HG03280 (cell line): ENCODE measurements around the gene TMEM209.
"Not testable (repeated sequence)": the region's sequence is repeated elsewhere in the genome, so short reads cannot be mapped to it uniquely, and the experiment has no call there.

ENCODE experiments used
- ATAC-seq: cut with Tn5 transposase; IDR thresholded peaks from one replicate; pipeline ENCODE4 v1.9.1; 2021; ENCODE audit warnings: mild to moderate bottlenecking, moderate library complexity; ENCODE audit not compliant: unreplicated experiment

Gene TMEM209

DNA sequence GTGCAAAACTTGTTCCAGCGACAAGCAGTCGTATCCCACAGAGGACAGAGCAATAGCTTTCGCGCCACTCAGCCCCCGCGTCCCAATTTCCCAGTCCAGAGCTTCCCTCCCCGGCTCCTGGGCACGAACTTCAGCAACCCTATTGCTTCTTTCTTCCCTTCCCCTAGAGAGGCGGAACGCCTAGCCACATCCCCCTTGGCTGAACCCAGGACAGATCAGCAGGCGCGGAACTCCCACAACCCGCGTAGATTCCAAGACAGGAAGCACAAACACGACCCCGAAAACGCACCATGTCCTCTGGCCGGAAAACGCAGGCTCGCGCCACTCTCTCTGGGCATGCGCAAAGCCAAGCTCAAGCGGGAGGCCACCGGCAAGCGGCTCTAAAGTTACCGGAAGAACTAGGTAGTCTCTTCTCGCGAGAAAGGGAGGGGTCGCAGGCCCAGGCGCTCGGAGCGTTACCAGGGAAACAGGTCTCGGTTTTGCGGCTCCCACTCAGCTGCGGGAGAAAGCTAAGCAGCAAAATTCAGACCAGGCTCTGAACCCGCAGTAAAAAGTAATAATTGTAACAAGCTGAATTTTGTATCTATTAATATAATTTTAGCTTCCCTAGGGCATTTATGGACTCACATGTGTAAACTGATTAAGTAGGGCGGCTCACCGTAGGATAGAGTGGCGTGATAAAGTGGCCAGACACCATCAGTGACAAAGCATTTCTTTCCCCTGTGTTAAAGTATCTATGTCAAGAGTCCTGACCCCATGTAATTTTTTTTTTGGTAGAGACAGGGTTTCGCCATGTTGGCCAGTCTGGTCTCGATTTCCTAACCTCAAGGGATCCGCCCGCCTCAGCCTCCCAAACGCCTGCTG is at the start of gene TMEM209:
Gene TMEM209, minus strand, starts transcription at position 323 of the 864 bp plus-strand sequence. Its CDS starts 31 bp downstream, at position 292.
- ATAC-seq = peak; percentile 99

DNA sequence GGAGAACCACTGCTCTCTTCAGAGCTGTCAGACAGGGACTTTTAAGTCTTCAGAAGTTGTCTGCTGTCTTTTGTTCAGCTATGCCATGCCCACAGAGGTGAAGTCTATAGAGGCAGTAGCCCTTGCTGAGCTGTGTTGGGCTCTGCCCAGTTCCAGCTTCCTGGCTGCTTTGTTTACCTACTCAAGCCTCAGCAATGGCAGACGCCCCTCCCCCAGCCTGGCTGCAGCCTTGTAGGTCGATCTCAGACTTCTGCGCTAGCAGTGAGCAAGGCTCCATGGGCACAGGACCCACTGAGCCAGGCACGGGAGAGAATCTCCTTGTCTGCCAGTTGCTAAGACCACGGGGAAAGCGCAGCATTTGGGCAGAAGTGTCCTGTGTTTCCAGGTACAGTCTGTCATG is 49.3 kb upstream of the TMEM209 start:
- no peak for ATAC-seq

DNA sequence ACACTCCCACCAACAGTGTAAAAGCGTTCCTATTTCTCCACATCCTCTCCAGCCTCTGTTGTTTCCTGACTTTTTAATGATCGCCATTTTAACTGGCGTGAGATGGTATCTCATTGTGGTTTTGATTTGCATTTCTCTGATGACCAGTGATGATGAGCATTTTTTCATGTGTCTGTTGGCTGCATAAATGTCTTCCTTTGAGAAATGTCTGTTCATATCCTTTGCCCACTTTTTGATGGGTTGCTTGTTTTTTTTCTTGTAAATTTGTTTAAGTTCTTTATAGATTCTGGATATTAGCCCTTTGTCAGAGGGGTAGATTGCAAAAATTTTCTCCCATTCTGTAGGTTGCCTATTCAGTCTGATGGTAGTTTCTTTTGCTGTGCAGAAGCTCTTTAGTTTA is 44.4 kb upstream of the TMEM209 start:
- not testable (repeated sequence) for ATAC-seq

DNA sequence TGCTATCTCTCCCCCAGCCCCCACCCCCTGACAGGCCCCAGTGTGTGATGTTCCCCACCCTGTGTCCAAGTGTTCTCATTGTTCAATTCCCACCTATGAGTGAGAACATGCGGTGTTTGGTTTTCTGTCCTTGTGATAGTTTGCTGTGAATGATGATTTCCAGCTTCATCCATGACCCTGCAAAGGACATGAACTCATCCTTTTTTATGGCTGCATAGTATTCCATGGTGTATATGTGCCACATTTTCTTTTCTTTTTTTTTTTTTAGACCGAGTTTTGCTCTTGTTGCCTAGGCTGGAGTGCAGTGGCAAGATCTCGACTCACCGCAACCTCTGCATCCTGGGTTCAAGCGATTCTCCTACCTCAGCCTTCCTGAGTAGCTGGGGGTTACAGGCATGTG is 43.6 kb upstream of the TMEM209 start:
- not testable (repeated sequence) for ATAC-seq

DNA sequence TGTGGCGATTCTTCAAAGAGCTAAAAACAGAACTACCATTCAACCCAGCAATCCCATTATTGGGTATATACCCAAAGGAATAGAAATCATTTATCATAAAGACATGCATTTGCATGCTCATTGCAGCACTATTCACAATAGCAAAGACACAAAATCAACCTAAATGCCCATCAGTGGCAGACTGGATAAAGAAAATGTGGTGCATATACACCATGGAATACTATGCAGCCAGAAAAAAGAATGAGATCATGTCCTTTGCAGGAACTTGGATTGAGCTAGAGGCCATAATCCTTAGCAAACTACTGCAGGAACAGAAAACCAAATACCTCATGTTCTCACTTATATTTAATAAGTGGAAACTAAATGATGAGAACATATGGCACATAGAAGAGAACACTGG is 41.3 kb upstream of the TMEM209 start:
- not testable (repeated sequence) for ATAC-seq

DNA sequence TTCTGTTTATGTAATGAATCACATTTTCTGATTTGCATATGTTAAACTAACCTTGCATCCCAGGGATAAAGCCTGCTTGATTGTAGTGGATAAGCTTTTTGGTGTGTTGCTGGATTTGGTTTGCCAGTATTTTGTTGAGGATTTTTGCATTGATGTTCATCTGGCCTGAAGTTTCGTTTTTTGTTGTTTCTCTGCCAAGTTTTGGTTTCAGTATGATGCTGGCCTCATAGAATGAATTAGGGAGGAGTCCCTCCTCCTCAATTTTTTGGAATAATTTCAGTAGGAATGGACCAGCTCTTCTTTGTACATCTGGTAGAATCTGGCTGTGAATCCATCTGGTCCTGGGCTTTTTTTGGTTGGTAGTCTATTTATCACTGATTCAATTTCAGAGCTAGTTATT is 38.3 kb upstream of the TMEM209 start:
- ATAC-seq = not testable (repeated sequence)

DNA sequence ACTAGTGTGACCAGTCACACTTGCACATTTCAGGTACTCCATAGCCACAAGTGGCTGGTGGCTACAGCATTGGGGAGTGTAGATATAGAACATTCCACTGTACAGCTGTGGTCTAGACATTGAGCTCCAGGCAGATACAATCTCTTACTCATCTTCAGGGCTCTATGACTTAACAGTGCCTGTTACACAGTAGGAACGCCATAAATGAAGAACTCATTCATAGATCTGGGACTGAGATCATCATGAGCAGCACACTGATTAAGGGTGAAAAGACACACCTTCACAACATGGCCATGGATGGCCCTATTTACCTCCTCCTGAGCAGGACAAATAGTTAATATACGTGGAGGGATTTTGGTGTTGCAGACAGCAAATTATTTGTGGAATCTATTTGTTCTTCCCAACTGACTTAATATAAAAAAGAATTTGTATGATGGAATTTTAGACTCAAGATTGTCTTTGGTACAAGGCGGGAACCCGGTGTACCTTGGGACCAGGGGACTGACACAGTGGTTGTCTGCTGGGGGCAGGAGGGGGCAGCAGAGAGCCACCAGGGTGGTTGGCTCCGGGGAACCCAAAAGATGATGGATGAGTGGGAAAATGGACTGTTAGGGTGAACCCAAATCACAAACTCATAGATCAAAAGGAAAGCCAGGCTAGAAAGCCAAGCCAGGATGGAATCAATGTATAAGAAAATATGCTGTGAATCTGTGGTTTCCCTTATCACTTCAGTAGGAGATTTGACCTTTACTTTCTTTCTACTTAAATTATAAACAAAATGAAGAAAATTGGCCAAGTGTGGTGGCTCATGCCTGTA is 37.2 kb upstream of the TMEM209 start:
- peak; percentile 57 for ATAC-seq

DNA sequence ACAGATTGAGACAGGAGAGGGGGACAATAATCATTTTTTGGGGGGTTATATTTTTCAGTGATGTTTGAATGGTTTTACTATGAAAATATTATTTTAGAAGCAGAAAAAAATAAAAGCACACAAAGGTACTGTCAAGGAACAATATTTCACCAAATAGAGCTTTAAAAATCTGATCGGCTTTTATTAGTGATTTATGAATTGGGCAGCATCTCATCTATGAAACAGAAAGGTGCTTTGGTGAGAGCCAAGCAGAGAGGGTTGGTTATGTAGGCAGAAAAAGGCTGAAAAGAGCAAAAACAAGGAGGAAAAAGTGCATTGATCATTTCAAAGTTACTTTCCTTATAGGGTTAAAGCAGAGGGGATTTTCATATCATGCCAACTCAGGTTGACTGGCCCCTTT is 35.0 kb upstream of the TMEM209 start:
- ATAC-seq = no peak

DNA sequence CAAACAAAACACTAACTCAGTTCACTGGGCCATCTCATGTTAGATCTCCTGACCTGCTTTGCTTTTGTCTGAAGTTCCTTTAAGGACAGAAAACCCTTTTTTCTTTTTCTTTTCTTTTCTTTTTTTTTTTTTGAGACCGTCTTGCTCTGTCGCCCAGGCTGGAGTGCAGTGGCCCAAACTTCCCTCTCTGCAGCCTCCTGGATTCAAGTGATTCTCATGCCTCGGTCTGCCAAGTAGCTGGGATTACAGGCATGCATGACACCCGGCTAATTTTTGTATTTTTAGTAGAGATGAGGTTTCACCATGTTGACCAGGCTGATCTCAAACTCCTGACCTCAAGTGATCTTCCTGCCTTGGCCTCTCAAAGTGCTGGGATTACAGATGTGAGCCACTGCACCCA is 31.2 kb upstream of the TMEM209 start:
- ATAC-seq = not testable (repeated sequence)

DNA sequence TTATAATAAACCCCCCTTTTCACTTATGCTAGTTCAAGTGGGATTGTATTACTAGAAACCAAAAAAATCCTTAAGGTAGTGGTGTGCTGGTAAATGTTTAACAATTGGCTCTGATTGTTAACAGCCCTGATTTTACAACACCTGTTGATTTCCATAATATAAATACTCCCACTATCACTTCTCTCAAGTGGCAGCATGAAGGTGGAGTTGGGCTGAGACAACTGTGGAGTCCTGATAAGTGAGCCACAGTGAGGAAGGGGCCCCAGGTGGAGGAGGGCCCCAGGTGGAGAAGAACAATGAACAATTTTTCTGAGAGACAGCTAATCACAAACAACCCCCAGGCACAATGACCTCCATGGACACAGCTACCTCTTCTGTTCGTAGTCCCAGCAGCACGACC is 28.9 kb upstream of the TMEM209 start:
- ATAC-seq = no peak

DNA sequence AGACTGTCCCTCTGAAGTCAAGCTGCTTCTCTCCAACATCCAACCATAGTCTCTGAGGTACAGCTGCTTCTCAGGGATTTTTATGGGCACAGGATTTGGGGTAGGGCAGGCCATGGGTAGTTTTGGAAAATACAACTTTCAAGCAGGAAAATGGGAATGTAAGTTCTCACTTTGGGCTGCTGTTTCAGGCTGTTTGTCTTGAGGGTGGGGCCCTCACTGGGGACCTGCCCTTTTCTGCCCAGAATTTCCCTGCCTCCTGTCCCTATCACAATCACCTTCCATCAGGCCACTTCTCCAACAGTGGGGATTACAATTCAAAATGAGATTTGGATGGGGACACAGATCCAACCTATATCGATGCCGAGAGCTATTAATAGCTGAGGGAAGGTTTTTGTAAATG is 27.0 kb upstream of the TMEM209 start:
- ATAC-seq = no peak

DNA sequence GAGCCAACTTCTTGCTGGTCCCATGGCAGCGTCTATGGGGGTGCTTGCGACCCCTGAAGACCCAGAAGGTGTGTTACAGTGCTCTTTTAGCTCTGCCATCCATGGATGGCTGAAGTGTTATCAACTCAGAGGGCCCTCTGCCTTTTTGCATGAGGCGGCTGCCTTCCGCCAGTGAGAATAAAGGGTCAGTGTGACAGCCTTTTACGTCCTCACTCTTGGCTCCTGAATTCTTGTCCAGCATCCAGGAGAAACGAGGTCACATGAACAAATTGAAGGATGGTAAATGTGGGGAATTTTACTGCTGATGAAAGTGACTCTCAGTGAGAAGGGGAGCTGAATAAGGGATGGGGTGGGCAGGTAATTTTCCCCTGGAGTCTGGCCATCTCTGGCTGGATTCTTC is 26.6 kb upstream of the TMEM209 start:
- no peak for ATAC-seq

DNA sequence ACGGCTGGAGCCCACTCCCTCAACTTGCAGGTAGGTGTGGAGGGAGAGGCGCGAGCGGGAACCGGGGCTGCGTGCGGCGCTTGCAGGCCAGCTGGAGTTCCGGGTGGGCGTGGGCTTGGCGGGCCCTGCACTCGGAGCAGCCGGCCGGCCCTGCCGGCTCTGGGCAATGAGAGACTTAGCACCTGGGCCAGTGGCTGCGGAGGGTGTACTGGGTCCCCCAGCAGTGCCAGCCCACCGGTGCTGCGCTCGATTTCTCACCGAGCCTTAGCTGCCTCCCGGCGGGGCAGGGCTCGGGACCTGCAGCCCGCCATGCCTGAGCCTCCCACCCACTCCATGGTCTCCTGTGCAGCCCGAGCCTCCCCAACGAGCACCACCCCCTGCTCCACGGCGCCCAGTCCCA is 24.8 kb upstream of the TMEM209 start:
- ATAC-seq = not testable (repeated sequence)

DNA sequence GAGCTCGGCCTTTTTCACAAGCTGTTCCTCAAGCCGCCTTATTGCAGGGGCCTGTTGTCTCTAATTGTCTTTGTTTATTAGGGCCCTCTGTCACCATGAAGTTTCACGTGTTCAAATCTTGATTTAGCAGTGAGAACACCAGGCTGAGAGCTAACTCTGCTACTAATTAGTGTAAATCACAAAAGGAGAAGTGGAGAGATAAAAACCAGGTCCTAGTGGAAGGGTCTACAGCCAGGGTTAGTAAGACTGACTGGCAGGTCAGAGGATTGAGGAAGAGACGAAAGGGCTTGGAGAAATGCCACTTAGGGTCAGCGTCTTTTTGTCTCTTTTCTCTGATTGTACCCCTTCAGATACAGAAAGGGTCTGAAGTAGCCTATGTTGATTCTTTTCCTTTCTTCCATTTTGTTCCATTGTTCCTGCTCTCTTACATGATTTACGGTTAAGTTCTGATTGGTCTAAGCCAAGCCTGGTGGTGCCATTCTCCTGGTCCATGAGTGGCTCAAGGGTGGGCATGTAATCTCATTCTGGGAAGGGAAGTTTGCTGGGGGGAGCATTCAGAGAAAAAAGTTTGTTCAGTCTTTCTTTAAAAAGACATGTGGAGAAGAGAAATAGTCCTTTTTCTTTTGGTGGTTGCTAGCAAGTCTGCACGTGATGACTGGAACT is 23.8 kb upstream of the TMEM209 start:
- no peak for ATAC-seq

DNA sequence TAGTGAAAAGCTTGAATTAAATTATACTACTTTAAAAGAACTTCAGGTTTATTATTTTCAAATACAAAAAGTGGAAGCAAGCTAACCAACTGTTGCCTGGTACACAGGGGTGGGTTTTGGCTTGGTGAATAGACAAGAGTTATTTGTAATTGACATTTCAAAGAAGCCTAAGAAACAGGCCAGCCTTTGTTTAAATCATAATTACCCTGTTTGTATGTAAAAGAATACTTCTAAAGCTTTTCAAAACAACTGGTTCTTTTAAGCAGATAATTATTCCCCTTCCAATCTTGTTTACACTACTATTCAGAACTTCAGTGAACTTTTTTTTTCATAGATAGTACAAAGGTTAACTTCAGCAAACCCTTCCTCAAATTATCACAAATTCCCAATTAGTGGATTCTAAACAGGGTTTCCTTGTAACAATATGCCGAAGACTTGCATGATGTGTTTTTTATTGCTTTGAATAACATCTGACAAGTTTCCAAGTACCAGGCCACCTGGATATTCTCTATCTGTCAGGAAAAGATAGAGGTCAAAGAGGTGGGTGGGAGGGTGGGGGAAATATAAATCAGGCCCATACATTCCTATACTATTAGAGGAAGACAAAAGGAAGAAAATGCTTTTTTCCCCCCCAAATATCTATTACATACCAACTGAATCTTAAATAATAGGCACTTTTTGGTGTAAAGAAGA is 22.8 kb upstream of the TMEM209 start:
- ATAC-seq = no peak

DNA sequence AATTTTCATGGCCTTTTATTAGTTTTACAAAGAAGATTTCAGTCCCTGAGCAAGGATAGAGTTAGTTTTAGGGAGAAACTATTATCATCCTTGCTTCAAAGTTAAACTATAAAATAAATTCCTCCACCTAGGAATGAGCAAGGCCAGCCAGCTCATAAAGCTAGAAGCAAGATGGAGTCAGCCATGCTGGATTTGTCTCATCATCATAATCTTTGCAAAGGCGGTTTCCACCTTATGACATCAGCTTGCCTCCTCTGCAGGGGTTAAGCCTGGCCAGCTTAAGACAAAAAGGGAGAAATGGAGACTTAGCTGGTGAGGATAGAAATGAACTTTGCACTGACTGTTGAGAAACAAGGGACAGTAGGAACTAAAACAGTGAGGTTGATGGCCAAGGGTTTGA is 21.1 kb upstream of the TMEM209 start:
- ATAC-seq = no peak

DNA sequence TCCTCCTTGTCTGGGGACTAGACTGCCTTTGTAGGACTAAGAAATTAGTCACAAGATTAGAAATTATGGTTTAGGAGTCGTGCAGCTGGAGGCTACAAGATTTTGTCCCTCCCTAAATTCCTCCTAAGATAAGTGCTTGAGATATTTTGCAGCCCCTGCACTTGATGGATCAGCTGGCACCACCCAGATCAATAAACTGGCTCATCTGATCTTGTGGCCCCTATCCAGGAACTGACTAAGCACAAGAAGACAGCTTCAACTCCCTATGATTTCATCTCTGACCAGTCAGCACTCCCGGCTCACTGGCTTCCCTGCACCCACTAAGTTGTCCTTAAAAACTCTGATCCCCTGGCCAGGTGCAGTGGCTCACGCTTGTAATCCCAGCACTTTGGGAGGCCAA is 19.7 kb upstream of the TMEM209 start:
- ATAC-seq = not testable (repeated sequence)

DNA sequence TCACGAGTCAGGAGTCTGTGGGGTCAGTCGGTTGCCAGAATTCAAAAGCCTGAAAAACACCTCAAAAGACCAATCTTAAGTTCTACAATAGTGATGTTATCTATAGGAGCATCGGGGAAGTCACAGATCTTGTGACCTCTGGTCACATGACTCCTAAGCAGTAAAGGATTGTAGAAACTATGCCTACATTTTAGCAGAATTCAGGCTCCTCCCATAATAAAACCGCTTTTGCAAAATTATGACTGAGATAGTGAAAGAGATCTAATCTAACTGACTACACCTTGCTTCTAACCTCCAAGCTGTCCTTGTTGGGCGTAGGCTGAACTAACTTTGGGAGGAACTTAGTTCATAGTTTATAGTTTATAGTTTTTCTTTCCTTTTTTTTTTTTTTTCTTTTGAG is 19.0 kb upstream of the TMEM209 start:
- no peak for ATAC-seq

DNA sequence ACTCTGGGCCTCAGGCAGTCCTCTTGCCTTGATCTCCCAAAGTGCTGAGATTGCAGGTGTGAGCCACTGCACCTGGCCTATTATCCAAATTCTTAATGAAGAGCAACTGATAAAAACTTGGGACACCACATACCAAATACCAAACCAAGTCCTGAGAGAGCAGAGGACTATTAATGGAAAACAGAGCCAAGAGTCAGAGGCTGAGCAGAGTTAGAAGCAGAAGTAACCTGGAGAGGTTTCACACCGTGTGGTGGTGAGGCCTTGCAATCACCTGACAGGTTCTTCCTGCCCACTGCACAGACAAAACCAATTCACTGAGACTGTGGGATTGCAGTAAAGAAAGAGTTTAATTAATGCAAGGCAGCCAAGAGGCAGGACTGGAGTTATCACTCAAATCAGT is 18.4 kb upstream of the TMEM209 start:
- no peak for ATAC-seq

DNA sequence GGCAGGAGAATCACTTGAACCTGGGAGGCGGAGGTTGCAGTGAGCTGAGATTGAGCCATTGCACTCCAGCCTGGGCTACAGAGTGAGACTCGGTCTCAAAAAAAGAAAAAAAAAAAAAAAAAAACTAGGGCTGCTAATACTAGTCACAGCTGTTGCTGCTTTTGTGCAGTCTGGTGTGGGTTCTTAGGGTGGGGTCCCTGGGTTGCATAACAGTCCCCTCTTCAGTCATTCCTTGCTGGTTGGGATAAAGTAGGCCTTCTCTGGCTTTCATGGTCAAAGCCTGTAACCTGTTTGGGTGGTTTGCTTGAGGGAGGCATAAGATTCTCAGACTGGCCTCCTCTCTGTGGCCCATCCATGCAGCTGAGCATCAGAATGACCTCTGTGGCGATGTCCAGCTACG is 16.5 kb upstream of the TMEM209 start:
- no peak for ATAC-seq

DNA sequence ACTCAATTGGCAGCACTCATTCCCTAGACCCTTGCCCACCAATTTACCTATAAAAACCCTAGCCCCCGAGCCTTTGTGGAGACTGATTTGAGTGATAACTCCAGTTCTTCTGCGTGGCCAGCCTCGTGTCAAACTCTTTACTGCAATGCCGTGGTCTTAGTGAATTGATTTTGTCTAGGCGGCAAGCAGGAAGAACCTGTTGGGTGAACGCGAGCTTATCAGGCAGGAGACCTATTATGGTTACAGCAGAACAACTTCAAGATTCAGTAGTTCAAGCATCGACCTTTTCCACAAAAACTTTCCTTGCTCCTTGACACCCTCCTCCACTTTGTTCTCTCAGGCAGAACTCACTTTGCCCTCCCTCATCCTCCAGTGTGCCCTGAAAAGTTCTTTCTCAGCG is 14.7 kb upstream of the TMEM209 start:
- ATAC-seq = no peak
